Measurements from ENCODE around the gene EML1.
A peak's percentile ranks its signal among the peaks of the same experiment; 100 is the strongest.

EML1 gene

GRCh38 chr14:99802301-99803105, 9.3 kb downstream of the EML1 start:
- Histone ChIP-seq H3K9ac (ENCODE audit: low read length) (no peak overlapping the region), H3K9me3 (ENCODE audit: low read length) (no peaks in the 10 kb centered on the region), H3K4me1 (ENCODE audit: insufficient read depth, low read length) (peaks cover 17% of the 10 kb centered on the region), H3K36me3 (ENCODE audit: insufficient read depth, low read length) (no peaks in the 10 kb centered on the region), H3K27me3 (ENCODE audit: control insufficient read depth in 1 of 2, insufficient read depth in 2 of 2, low read length in 2 of 2) (no peaks in the 10 kb centered on the region), H3K27ac (ENCODE audit: low read depth, low read length) (no peak overlapping the region), H3K4me3 (ENCODE audit: low read depth in 1 of 2, low read length in 2 of 2) (no peak overlapping the region)

- Histone ChIP-seq H3K4me1 (ENCODE audit: insufficient read depth, low read length) (peaks cover 24% of the 10 kb centered on the region), H3K9ac (ENCODE audit: low read length) (no peak overlapping the region), H3K27ac (ENCODE audit: low read depth, low read length) (no peak overlapping the region)
These were observed 10.0 kb downstream of the EML1 start for GRCh38 chr14:99803106-99803775.

DNA sequence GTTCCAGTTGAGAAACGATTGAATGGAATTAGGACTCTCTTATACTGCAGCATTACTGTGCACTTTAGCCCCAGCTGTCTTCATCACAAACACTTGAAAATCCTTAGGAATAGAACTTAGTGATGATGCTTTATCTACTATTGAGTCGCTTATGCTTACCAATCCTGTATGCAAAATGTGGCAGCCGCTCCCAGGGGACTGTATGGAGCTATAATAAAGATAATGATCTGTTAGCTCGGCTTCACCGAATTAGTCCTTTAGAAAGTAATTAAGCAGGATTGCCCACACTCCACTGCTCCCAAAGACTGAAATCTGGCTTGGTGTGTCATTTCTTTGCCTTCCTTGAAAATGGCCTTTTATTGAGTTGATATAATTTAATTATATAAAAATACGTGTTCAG, 10.6 kb downstream of the EML1 start:
- no peaks in the 10 kb centered on the region for H3K27me3 ChIP-seq (ENCODE audit: control insufficient read depth in 1 of 2, insufficient read depth in 2 of 2, low read length in 2 of 2)
- H3K36me3 ChIP-seq (ENCODE audit: insufficient read depth, low read length) = no peaks in the 10 kb centered on the region
- H3K9ac ChIP-seq (ENCODE audit: low read length) = no peak overlapping the region
- H3K27ac ChIP-seq (ENCODE audit: low read depth, low read length) = no peak overlapping the region
- H3K4me1 ChIP-seq (ENCODE audit: insufficient read depth, low read length) = peaks cover 28% of the 10 kb centered on the region
- no peaks in the 10 kb centered on the region for H3K9me3 ChIP-seq (ENCODE audit: low read length)
- no peak overlapping the region for H3K4me3 ChIP-seq (ENCODE audit: low read depth in 1 of 2, low read length in 2 of 2)

More at GRCh38 chr14:99803106-99803775, 10.0 kb downstream of the EML1 start:
- Histone ChIP-seq H3K36me3 (ENCODE audit: insufficient read depth, low read length) (no peaks in the 10 kb centered on the region), H3K4me3 (ENCODE audit: low read depth in 1 of 2, low read length in 2 of 2) (no peak overlapping the region), H3K9me3 (ENCODE audit: low read length) (no peaks in the 10 kb centered on the region), H3K27me3 (ENCODE audit: control insufficient read depth in 1 of 2, insufficient read depth in 2 of 2, low read length in 2 of 2) (no peaks in the 10 kb centered on the region)

DNA sequence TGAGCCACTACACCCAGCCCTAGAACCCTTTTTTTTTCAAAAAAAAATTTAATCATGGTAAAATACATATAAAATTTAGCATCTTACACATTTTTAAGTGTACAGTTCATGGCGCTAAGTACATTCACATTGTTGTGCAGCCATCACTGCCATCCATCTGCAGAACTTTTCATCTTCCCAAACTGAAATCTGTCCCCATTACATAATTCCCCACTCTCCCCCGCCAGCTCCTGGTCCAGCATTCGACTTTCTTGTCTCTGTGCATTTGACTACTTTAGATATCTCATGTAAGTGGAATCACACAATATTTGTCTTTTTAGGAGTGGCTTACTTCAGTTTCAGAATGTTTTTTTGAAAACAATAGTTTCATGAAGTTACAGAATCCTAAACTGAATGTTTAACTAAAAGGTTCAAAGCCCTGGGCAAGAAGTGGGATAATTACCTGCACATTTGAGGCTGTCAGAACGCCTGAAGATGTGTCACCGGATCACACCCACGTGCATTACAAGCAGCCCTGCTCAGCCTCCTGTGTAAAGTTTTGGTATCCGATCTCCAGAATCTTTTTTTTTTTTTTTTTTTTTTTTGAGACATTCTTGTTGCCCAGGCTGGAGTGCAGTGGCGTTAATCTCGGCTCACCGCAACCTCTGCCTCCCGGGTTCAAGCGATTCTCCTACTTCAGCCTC, 12.7 kb downstream of the EML1 start:
- no peaks in the 10 kb centered on the region for H3K36me3 ChIP-seq (ENCODE audit: insufficient read depth, low read length)
- peaks cover 45% of the 10 kb centered on the region for H3K4me1 ChIP-seq (ENCODE audit: insufficient read depth, low read length)
- no peaks in the 10 kb centered on the region for H3K27me3 ChIP-seq (ENCODE audit: control insufficient read depth in 1 of 2, insufficient read depth in 2 of 2, low read length in 2 of 2)
- H3K4me3 ChIP-seq (ENCODE audit: low read depth in 1 of 2, low read length in 2 of 2) = no peak overlapping the region
- H3K9ac ChIP-seq (ENCODE audit: low read length) = no peak overlapping the region
- H3K27ac ChIP-seq (ENCODE audit: low read depth, low read length) = no peak overlapping the region
- H3K9me3 ChIP-seq (ENCODE audit: low read length) = no peaks in the 10 kb centered on the region

GRCh38 chr14:99806836-99807235, 13.6 kb downstream of the EML1 start:
- Histone ChIP-seq H3K27me3 (ENCODE audit: control insufficient read depth in 1 of 2, insufficient read depth in 2 of 2, low read length in 2 of 2) (no peaks in the 10 kb centered on the region), H3K4me1 (ENCODE audit: insufficient read depth, low read length) (peaks cover 45% of the 10 kb centered on the region), H3K9ac (ENCODE audit: low read length) (no peak overlapping the region), H3K36me3 (ENCODE audit: insufficient read depth, low read length) (no peaks in the 10 kb centered on the region), H3K9me3 (ENCODE audit: low read length) (no peaks in the 10 kb centered on the region), H3K27ac (ENCODE audit: low read depth, low read length) (no peak overlapping the region), H3K4me3 (ENCODE audit: low read depth in 1 of 2, low read length in 2 of 2) (no peak overlapping the region)

DNA sequence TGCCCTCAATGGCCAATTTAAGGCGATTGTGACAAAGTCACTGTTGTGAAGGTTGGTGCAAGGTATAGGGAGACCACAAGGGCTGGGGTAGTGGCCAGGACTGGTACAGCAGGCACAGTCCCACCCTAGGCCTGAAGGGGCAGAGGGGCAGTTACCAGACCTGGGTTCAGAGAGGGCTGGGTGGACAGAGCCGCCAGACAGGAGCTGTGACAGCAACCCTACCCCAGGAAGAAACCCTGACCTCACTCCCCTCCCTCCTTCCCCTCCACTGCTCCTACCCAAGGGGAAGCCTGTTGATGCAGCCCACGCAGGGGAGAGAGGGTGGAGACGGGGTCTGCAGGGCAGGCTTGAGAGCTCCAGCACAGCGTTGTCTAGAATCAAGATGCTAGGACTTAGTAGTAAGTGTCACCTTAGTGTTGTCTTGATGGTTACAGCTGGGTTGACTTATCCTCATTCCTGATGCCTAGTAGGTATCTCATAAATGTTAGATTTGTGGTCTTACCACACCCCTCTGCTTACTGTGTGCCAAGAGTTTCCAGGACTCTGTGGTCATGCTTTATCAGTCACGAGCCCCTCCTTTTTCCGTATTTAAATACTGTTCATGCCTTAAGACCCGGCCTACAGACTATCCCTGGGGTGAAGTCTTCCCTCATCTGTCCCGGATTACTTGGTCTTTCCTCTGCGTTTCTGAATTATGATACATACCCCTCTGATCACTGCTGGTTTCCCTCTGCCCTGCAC, 14.4 kb downstream of the EML1 start:
- peaks cover 40% of the 10 kb centered on the region for H3K4me1 ChIP-seq (ENCODE audit: insufficient read depth, low read length)
- no peak overlapping the region for H3K4me3 ChIP-seq (ENCODE audit: low read depth in 1 of 2, low read length in 2 of 2)
- H3K27me3 ChIP-seq (ENCODE audit: control insufficient read depth in 1 of 2, insufficient read depth in 2 of 2, low read length in 2 of 2) = no peaks in the 10 kb centered on the region
- H3K27ac ChIP-seq (ENCODE audit: low read depth, low read length) = peak overlapping the region; percentile 55
- no peaks in the 10 kb centered on the region for H3K9me3 ChIP-seq (ENCODE audit: low read length)
- no peaks in the 10 kb centered on the region for H3K36me3 ChIP-seq (ENCODE audit: insufficient read depth, low read length)
- H3K9ac ChIP-seq (ENCODE audit: low read length) = peak overlapping the region; percentile 10

GRCh38 chr14:99808154-99808505, 14.9 kb downstream of the EML1 start:
- Histone ChIP-seq H3K27ac (ENCODE audit: low read depth, low read length) (peak overlapping the region; percentile 55), H3K4me1 (ENCODE audit: insufficient read depth, low read length) (peaks cover 37% of the 10 kb centered on the region), H3K27me3 (ENCODE audit: control insufficient read depth in 1 of 2, insufficient read depth in 2 of 2, low read length in 2 of 2) (no peaks in the 10 kb centered on the region), H3K9ac (ENCODE audit: low read length) (peak overlapping the region; percentile 10), H3K9me3 (ENCODE audit: low read length) (no peaks in the 10 kb centered on the region), H3K4me3 (ENCODE audit: low read depth in 1 of 2, low read length in 2 of 2) (no peak overlapping the region), H3K36me3 (ENCODE audit: insufficient read depth, low read length) (no peaks in the 10 kb centered on the region)

DNA sequence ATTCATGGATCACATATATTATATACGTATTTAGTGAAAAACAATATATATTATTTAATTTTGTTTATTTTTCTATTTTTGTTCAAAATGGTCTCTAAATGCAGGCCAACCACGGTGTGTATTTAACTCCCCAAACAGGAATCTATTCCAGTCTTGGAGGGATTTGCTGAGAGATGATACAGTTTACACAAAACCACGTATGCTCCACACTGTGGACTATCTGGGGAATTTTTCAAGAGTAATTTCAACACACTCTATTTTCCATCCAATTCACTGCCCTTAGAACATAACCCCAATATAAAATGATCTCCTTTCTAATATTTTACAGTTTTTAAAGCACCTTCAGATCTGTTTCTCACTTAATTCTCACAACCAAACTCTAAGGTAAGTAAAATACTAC, 15.3 kb downstream of the EML1 start:
- H3K4me1 ChIP-seq (ENCODE audit: insufficient read depth, low read length) = peaks cover 39% of the 10 kb centered on the region
- no peak overlapping the region for H3K4me3 ChIP-seq (ENCODE audit: low read depth in 1 of 2, low read length in 2 of 2)
- no peaks in the 10 kb centered on the region for H3K27me3 ChIP-seq (ENCODE audit: control insufficient read depth in 1 of 2, insufficient read depth in 2 of 2, low read length in 2 of 2)
- peak overlapping the region; percentile 81 for H3K27ac ChIP-seq (ENCODE audit: low read depth, low read length)
- no peak overlapping the region for H3K9ac ChIP-seq (ENCODE audit: low read length)
- no peaks in the 10 kb centered on the region for H3K9me3 ChIP-seq (ENCODE audit: low read length)
- H3K36me3 ChIP-seq (ENCODE audit: insufficient read depth, low read length) = no peaks in the 10 kb centered on the region

DNA sequence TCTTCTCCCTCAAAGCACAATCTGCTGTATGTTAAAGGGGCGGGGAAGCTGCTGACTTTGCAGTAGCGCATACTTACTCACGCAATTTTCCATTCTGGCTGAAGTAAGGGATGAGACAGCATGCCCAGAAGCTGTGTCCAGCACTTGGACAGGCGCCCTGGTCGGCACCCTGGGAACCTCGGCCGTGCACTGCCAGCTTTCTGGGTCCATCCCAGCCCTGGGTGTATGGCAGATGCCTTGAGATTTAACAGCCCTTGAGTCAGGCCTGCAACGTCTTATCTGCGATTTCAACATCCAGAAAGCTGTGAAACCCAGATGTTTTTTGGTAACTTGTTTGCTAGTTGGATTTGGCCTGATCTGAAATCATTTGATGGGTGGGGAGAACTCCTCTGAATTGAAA, 16.1 kb downstream of the EML1 start:
- H3K27me3 ChIP-seq (ENCODE audit: control insufficient read depth in 1 of 2, insufficient read depth in 2 of 2, low read length in 2 of 2) = no peaks in the 10 kb centered on the region
- H3K36me3 ChIP-seq (ENCODE audit: insufficient read depth, low read length) = no peaks in the 10 kb centered on the region
- no peak overlapping the region for H3K9ac ChIP-seq (ENCODE audit: low read length)
- no peaks in the 10 kb centered on the region for H3K9me3 ChIP-seq (ENCODE audit: low read length)
- H3K4me3 ChIP-seq (ENCODE audit: low read depth in 1 of 2, low read length in 2 of 2) = peak overlapping the region in 1 of 2 donors; percentile 28
- peak overlapping the region; percentile 81 for H3K27ac ChIP-seq (ENCODE audit: low read depth, low read length)
- H3K4me1 ChIP-seq (ENCODE audit: insufficient read depth, low read length) = peaks cover 43% of the 10 kb centered on the region

- Histone ChIP-seq H3K27me3 (ENCODE audit: control insufficient read depth in 1 of 2, insufficient read depth in 2 of 2, low read length in 2 of 2) (no peaks in the 10 kb centered on the region), H3K9me3 (ENCODE audit: low read length) (no peaks in the 10 kb centered on the region), H3K27ac (ENCODE audit: low read depth, low read length) (peak overlapping the region; percentile 81), H3K4me1 (ENCODE audit: insufficient read depth, low read length) (peaks cover 43% of the 10 kb centered on the region), H3K36me3 (ENCODE audit: insufficient read depth, low read length) (no peaks in the 10 kb centered on the region), H3K4me3 (ENCODE audit: low read depth in 1 of 2, low read length in 2 of 2) (peak overlapping the region in 1 of 2 donors; percentile 28), H3K9ac (ENCODE audit: low read length) (no peak overlapping the region)
These were observed 16.8 kb downstream of the EML1 start for GRCh38 chr14:99809859-99810558.

DNA sequence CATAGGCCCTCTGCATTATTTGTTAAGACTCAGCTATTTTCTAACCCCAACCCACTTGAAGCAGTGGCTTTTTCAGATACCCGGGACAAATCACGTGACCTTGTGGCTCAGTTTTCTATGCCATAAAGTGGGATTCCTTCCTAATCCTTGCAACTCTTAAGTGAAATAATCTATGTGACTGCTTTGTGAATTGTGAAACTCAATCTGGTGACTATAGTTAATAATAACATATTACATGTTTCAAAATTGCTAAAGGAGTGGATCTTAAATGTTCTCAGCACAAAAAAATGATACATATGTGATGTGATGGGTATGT, 17.3 kb downstream of the EML1 start:
- Histone ChIP-seq H3K4me1 (ENCODE audit: insufficient read depth, low read length) (peaks cover 43% of the 10 kb centered on the region), H3K9ac (ENCODE audit: low read length) (no peak overlapping the region), H3K27me3 (ENCODE audit: control insufficient read depth in 1 of 2, insufficient read depth in 2 of 2, low read length in 2 of 2) (no peaks in the 10 kb centered on the region), H3K27ac (ENCODE audit: low read depth, low read length) (peak overlapping the region; percentile 81), H3K36me3 (ENCODE audit: insufficient read depth, low read length) (no peaks in the 10 kb centered on the region), H3K9me3 (ENCODE audit: low read length) (no peaks in the 10 kb centered on the region), H3K4me3 (ENCODE audit: low read depth in 1 of 2, low read length in 2 of 2) (no peak overlapping the region)

Data from muscle layer of colon (tissue), 2 donors.